Measurements from ENCODE around the gene KIAA1210. TPM values are rescaled to one million over a fixed set of nuclear protein-coding genes. Genes with fewer than 3 reads are reported as not detected.

The KIAA1210 gene
- total and polyA plus RNA-seq, 2 experiments from 2014 or later = not detected

DNA sequence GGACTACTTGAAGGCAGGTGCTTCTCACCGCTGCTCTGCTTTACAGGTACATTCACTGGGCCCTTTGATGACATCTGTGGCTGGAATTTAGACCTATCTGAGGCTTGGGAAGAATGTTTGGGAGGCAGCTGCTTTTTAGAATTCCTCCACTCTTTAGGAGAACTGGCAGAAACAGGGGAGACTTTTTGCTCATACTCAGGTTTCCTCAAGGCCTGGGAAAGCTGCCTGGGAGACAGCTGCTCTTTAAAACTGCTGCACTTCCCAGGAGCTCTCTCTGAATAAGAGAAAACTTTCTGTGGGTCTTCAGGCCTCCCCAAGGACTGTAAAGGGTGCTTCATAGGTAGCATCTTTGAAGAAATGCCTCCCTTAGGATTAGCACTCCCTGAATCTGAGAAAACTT lies 40.5 kb downstream of the KIAA1210 start (continued):
- TF ChIP-seq, protein P1, sequence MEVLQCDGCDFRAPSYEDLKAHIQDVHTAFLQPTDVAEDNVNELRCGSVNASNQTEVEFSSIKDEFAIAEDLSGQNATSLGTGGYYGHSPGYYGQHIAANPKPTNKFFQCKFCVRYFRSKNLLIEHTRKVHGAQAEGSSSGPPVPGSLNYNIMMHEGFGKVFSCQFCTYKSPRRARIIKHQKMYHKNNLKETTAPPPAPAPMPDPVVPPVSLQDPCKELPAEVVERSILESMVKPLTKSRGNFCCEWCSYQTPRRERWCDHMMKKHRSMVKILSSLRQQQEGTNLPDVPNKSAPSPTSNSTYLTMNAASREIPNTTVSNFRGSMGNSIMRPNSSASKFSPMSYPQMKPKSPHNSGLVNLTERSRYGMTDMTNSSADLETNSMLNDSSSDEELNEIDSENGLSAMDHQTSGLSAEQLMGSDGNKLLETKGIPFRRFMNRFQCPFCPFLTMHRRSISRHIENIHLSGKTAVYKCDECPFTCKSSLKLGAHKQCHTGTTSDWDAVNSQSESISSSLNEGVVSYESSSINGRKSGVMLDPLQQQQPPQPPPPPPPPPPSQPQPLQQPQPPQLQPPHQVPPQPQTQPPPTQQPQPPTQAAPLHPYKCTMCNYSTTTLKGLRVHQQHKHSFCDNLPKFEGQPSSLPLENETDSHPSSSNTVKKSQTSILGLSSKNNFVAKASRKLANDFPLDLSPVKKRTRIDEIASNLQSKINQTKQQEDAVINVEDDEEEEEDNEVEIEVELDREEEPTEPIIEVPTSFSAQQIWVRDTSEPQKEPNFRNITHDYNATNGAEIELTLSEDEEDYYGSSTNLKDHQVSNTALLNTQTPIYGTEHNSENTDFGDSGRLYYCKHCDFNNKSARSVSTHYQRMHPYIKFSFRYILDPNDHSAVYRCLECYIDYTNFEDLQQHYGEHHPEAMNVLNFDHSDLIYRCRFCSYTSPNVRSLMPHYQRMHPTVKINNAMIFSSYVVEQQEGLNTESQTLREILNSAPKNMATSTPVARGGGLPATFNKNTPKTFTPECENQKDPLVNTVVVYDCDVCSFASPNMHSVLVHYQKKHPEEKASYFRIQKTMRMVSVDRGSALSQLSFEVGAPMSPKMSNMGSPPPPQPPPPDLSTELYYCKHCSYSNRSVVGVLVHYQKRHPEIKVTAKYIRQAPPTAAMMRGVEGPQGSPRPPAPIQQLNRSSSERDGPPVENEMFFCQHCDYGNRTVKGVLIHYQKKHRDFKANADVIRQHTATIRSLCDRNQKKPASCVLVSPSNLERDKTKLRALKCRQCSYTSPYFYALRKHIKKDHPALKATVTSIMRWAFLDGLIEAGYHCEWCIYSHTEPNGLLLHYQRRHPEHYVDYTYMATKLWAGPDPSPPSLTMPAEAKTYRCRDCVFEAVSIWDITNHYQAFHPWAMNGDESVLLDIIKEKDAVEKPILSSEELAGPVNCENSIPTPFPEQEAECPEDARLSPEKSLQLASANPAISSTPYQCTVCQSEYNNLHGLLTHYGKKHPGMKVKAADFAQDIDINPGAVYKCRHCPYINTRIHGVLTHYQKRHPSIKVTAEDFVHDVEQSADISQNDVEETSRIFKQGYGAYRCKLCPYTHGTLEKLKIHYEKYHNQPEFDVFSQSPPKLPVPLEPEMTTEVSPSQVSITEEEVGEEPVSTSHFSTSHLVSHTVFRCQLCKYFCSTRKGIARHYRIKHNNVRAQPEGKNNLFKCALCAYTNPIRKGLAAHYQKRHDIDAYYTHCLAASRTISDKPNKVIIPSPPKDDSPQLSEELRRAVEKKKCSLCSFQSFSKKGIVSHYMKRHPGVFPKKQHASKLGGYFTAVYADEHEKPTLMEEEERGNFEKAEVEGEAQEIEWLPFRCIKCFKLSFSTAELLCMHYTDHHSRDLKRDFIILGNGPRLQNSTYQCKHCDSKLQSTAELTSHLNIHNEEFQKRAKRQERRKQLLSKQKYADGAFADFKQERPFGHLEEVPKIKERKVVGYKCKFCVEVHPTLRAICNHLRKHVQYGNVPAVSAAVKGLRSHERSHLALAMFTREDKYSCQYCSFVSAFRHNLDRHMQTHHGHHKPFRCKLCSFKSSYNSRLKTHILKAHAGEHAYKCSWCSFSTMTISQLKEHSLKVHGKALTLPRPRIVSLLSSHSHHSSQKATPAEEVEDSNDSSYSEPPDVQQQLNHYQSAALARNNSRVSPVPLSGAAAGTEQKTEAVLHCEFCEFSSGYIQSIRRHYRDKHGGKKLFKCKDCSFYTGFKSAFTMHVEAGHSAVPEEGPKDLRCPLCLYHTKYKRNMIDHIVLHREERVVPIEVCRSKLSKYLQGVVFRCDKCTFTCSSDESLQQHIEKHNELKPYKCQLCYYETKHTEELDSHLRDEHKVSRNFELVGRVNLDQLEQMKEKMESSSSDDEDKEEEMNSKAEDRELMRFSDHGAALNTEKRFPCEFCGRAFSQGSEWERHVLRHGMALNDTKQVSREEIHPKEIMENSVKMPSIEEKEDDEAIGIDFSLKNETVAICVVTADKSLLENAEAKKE (CRISPR knock-in tag; IDR thresholded peaks at IDR 0.05) = no peak
- no peak for TF ChIP-seq REST (IDR thresholded peaks at IDR 0.05; ENCODE audit: unreplicated experiment)
- TF ChIP-seq, protein P2, sequence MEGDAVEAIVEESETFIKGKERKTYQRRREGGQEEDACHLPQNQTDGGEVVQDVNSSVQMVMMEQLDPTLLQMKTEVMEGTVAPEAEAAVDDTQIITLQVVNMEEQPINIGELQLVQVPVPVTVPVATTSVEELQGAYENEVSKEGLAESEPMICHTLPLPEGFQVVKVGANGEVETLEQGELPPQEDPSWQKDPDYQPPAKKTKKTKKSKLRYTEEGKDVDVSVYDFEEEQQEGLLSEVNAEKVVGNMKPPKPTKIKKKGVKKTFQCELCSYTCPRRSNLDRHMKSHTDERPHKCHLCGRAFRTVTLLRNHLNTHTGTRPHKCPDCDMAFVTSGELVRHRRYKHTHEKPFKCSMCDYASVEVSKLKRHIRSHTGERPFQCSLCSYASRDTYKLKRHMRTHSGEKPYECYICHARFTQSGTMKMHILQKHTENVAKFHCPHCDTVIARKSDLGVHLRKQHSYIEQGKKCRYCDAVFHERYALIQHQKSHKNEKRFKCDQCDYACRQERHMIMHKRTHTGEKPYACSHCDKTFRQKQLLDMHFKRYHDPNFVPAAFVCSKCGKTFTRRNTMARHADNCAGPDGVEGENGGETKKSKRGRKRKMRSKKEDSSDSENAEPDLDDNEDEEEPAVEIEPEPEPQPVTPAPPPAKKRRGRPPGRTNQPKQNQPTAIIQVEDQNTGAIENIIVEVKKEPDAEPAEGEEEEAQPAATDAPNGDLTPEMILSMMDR (conservative IDR thresholded peaks at IDR 0.05; ENCODE audit: low read depth in 2 of 2) = no peak

GRCh38 chrX:119084766-119085165 lies 42.8 kb downstream of the KIAA1210 start:
- H3K4me2 ChIP-seq = no peak overlapping the region
- no peaks in the 10 kb centered on the region for H3K4me1 ChIP-seq (ENCODE audit: insufficient read depth)
- ATAC-seq = no peak
- no peaks in the 10 kb centered on the region for H3K27me3 ChIP-seq (ENCODE audit: insufficient read depth)
- H3K4me3 ChIP-seq = no peak overlapping the region
- no peaks in the 10 kb centered on the region for H3F3A ChIP-seq (replicated peaks; ENCODE audit: low read depth)
- DNase-seq (ENCODE audit: low spot score) = no peak
- no peak overlapping the region for H2AFZ ChIP-seq
- Mint-ChIP-seq H3K4me3 (no peak overlapping the region), H3K4me1 (no peaks in the 10 kb centered on the region), H3K27me3 (ENCODE audit: insufficient read depth, low read depth, poor library complexity) (peaks cover 1% of the 10 kb centered on the region), H3K36me3 (ENCODE audit: low read depth) (no peaks in the 10 kb centered on the region), H3K9me3 (no peaks in the 10 kb centered on the region), H3K27ac (no peak overlapping the region)
- no peaks in the 10 kb centered on the region for H3K79me2 ChIP-seq (replicated peaks; ENCODE audit: insufficient read depth)
- TF ChIP-seq JUNB (IDR thresholded peaks at IDR 0.05; ENCODE audit: unreplicated experiment) = no peak
- no peak for TF ChIP-seq EZH2 (IDR thresholded peaks at IDR 0.05; ENCODE audit: low read depth, unreplicated experiment)
- no peak for TF ChIP-seq CREB1 (CRISPR knock-in tag; IDR thresholded peaks at IDR 0.05; ENCODE audit: low read depth)
- no peaks in the 10 kb centered on the region for H4K20me1 ChIP-seq (replicated peaks; ENCODE audit: insufficient read depth)
- H3K9me2 ChIP-seq (ENCODE audit: insufficient read depth) = no peaks in the 10 kb centered on the region
- H3K27ac ChIP-seq (ENCODE audit: low read depth) = no peak overlapping the region
- no peaks in the 10 kb centered on the region for H3K36me3 ChIP-seq (ENCODE audit: insufficient read depth)

Measured in GM23338 (cell line).